Globus pallidus (tissue), 1 donor: ENCODE measurements around the gene MARCHF6.
"Not testable (repeated sequence)": the region's sequence is repeated elsewhere in the genome, so short reads cannot be mapped to it uniquely, and the experiment has no call there.

ENCODE experiments used
- DNase-seq: peaks from one replicate; pipeline ENCODE4 v3.0.0-alpha.2; 2015; ENCODE audit warnings: low spot score

The MARCHF6 gene

GRCh38 chr5:10324518-10325370, 28.8 kb upstream of the MARCHF6 start:
- DNase-seq = no peak

DNA sequence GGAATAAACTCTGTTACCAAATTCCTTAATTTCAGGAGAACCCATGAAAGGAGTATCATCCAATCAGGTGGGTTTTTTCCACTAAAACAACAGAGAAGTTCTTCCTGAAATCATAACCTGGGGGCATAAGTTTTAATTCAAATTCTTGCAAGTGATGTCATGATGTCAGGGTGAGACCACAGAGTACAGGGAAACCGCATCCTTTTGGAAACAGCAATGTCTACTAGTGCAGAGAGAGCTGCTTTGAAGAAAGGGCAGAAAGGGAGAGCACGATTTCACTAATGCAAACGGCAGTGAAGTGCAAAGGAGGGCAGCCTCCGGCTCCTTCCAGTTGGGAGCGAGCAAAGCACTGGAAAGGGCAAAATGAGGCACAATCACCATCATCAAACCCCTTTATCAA, 25.2 kb upstream of the MARCHF6 start:
- DNase-seq = no peak

- DNase-seq = no peak
Observed at GRCh38 chr5:10329446-10329819, 24.1 kb upstream of the MARCHF6 start.

DNA sequence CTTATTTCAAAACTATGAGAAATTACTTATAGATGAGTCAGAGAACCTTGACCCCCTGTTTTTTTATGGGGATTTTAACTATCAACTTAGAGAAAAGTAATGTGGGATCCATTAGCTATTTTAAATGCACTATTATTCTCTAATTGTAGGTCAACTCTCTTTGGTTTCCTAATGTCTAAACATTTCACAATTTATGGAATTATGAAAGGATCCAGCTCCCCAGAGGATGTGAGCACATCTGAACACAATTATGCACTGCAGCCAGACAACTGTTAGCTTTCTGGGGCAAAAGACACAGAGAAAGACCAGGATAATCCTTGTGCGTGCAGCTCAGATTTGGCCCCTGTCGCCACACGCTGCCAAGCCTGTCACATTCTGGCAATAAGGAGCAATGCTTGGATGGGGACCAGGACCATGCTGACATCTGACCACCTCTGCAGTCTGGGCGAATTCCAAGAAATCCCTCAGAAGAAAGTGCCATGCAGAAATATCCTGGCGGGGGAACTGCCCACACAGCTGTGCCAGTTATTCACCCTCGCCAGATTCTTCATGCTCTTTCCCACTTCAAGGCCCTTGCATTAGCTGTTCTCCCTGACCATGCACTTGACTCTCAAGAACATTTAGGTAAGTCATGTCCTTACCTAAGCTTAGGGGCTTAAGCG, 23.5 kb upstream of the MARCHF6 start:
- no peak for DNase-seq

DNA sequence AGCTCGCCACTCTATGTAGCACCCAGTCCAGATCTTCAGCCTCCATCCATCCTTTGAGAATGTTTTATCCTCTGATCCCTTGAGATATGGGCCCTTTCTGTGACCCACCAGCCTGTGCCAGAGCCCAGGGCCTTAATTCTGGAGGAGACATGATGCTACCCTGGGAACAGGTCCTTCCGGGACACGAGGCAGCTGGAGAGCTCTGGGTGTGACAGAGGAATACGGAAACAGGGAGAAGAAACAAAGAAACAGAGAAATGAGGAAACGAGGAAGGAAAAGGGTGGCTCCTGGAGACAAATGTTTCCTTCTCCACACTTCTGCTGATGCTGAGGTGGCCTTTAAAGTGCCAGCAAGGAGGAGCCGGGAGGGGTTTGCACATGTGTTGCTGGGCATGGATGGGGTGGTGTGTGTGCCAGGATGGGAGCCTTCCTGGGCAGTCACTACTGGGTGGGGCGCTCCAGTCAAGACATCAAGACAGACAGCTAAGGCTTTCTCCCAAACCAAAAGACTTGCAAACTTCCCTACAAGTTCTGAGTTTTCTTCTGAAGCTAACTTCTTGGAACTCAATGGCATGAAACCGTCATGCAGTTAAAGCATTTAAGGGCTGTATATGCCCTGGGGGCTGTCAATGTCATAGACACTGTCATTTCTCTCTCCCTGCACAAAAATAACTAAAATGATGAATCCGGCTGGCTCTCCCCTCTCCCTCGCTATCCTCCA, 22.8 kb upstream of the MARCHF6 start:
- DNase-seq = no peak

DNA sequence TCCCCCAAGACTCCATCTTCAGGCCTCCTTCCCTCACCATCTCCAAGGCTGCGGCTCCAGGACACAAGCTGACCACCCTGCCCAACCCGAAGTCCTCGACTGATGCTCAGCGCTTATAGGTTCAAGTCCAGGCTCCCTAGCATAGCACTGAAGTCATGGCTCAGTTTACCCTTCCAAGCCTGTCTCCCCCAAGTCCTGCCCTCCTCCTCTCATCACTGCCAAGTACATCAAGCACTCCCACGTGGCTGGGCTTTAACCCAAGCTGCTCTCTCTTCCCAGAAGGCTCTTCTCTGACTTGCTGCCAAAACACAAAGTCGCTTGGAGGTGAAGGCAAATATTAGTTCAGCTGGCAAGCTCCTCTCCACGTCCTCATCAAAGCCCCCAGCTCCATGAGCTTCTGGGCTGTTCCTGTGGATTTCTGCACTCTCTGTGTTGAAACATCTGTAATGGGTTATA, 22.1 kb upstream of the MARCHF6 start:
- DNase-seq = peak; percentile 36

DNA sequence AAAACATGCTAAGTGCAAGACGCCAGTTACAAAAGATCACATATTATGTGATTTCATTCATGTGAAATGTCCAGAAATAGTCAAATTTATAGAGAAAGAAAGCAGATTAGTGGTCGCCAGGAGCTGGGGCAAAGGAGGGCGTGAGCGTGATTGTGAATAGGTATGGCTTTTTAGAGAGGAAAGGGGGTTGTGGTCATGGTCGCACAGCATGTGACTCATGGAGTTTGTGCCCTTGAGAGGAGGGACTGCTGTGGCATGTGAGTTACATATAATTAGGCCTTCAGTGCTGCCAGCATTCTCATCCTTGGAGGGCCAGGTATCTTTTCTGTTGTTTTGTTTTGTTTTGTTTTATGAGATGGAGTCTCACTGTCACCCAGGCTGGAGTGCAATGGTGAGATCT, 21.2 kb upstream of the MARCHF6 start:
- DNase-seq = no peak

GRCh38 chr5:10333154-10334006, 20.1 kb upstream of the MARCHF6 start:
- DNase-seq = no peak

GRCh38 chr5:10334831-10335230, 18.7 kb upstream of the MARCHF6 start:
- DNase-seq = no peak

- DNase-seq = no peak
Observed at GRCh38 chr5:10335711-10336470, 17.6 kb upstream of the MARCHF6 start.

DNA sequence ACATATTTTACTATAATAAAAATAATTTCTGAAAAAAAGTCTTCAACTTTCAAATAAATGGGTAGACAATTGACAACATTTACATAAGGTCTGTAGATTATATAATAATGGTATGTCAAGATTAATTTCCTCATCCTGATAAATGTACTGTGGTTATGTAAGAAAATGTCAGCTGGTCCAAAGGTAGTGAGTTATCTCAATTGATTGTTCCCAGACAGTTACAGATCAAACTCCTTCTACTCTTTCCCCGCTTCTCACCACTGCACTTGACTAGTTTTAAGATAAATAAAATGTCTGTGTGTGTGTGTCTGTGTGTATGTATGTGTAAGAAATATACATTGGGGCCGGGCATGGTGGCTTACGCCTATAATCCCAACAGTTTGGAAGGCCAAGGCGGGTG, 16.4 kb upstream of the MARCHF6 start:
- no peak for DNase-seq

- DNase-seq = no peak
Observed at GRCh38 chr5:10337986-10338385, 15.5 kb upstream of the MARCHF6 start.

DNA sequence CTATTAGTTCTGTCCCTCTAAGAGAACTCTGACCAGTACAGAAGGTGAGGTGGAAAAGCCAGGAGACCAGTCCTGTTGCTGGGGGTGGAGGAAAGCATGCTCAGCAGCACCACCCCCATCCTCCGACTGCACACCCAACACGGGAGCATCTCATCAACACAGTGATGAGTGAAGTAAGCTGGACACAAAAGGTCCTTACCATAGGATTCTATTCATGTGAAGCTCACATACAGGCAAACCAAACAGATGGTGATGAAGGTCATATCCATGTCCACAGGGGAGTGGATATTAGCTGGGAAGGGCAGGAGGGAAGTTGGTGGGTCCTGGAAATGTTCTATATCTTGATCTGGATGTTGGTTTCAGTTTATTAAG, 14.8 kb upstream of the MARCHF6 start:
- no peak for DNase-seq

DNA sequence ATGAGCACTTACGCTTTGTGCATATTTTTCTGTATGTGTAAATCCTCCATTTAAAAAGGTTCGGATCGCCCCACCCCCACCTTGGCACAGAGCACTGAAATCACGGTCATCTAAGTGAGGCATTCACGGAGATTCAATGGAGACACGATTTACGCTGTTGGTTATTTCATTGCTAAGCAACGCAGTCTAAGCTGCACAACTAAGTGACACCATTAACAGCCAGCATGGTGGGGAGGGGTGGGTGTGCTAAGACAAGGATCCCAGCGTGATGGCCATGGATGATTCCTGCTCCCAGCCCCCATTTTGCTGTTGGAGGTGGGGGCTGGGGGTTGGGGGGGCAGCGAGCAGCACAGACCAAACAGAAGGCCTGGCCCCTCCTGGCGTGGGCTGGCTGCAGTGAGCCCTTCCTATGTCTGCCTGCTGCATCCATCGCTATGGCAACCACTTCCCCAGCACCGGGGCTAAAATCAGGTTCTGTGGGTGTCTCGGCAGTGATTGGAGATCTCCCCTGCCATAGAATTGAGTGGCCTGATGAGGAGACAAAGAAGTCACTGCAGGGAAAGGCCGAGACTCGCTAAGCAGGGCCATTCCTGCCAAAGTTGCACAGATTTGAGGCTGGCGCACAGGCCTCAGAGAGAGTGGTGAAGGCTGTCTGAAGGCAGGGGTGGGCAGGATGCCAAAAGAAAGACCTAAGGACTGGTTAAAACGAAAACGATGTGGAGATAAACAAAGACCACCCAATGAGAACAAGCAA, 14.3 kb upstream of the MARCHF6 start:
- DNase-seq = no peak

DNA sequence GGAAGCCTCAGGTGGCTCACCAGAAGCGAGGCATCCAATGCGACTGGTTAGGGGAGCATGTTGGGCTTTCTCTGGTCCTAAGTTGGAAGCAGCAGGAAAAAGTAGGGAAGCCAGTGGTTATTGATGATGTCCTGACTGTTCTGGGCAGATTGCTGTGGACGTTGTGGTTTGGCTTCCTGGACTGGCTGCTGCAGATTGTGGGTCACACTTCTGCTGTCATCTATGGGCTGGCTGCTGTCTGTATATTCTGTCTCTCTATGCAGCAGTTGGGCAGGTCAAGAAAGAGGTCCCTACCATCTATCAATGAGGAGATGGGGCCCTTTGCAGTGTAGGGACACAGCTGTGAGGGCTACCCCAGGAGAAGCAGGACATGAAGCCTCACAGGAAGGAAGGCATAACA, 13.5 kb upstream of the MARCHF6 start:
- DNase-seq = no peak

GRCh38 chr5:10343486-10343885, 10.0 kb upstream of the MARCHF6 start:
- no peak for DNase-seq

GRCh38 chr5:10344461-10345106, 8.9 kb upstream of the MARCHF6 start:
- not testable (repeated sequence) for DNase-seq

DNA sequence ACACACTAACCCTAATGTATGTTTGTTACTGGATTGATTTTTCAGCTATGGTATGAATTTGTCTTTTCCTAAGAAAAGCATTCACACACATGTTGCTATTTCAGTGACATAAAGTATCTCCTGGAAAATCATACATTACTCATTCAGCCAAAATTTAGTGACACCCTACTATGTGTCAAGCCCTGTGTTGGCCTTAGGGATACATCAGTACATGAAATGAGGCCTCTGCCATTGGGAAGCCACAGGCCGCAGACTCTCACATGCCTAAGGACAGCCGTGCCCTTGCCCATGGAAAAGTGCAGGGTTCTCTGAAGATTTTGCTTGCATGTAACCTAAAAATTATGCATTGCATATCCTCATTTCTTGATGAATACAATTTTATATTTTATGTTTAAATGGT, 5.2 kb upstream of the MARCHF6 start:
- DNase-seq = no peak

- DNase-seq = no peak
Observed at GRCh38 chr5:10351199-10351905, 2.1 kb upstream of the MARCHF6 start.
